Activated CD4-positive, alpha-beta T cell treated with anti-CD3 and anti-CD28 coated beads for 36 hours (primary cell): ENCODE data around the gene BAK1. TPM values are rescaled to one million over a fixed set of nuclear protein-coding genes. Genes with fewer than 3 reads are reported as not detected.

Source experiments
- ATAC-seq: fragments of 200-7000 bp; cut with Tn5 transposase; one replicate; pipeline ENCODE4 v1.10.0; 2021; ENCODE audit warnings: mild to moderate bottlenecking, moderate library complexity
- CTCF ChIA-PET: fragments of 350-600 bp; sonication (Branson Sonifier 250); formaldehyde crosslinking; loops from one replicate; lab custom pipeline; 2021; ENCODE audit warnings: antibody characterized with exemption; lab: Charles Lee
- POLR2A ChIA-PET: fragments of 350-600 bp; sonication (Branson Sonifier 250); formaldehyde crosslinking; loops from one replicate; lab custom pipeline; 2021; ENCODE audit warnings: antibody characterized with exemption, inconsistent platforms; lab: Charles Lee
- DNase-seq: peaks from one replicate; pipeline ENCODE4 v3.0.0-alpha.2; 2020
- H3K27ac Mint-ChIP-seq: one replicate; pipeline ENCODE4 v1.8.0; 2021; ENCODE audit warnings: mixed read lengths
- H3K27me3 Mint-ChIP-seq: one replicate; pipeline ENCODE4 v1.8.0; 2021; ENCODE audit warnings: mixed read lengths
- H3K36me3 Mint-ChIP-seq: one replicate; pipeline ENCODE4 v1.8.0; 2021; ENCODE audit warnings: low read depth, mixed read lengths
- H3K4me1 Mint-ChIP-seq: one replicate; pipeline ENCODE4 v1.8.0; 2021; ENCODE audit warnings: mixed read lengths
- H3K4me3 Mint-ChIP-seq: one replicate; pipeline ENCODE4 v1.8.0; 2021; ENCODE audit warnings: mild to moderate bottlenecking, moderate library complexity, mixed read lengths
- H3K9me3 Mint-ChIP-seq: one replicate; pipeline ENCODE4 v1.8.0; 2021; ENCODE audit warnings: low read depth, mixed read lengths
- intact Hi-C, 2 experiments: fragments of 100-400 bp; cut with DNase I in 1 of 2; cut with micrococcal nuclease in 1 of 2; formaldehyde crosslinking; loops; one replicate each; pipeline versions ENCODE4 v1.14.2 to v1.15.1; 2022 to 2024; cut with DNase I, micrococcal nuclease
- total RNA-seq, 2 experiments: library from RNA; stranded (reverse); gene quantifications; one replicate each; pipeline ENCODE4 v1.2.3, GENCODE V29; 2021

The BAK1 gene
- total RNA-seq, 2 experiments from 2014 or later: 37.0 to 43.3 TPM

DNA sequence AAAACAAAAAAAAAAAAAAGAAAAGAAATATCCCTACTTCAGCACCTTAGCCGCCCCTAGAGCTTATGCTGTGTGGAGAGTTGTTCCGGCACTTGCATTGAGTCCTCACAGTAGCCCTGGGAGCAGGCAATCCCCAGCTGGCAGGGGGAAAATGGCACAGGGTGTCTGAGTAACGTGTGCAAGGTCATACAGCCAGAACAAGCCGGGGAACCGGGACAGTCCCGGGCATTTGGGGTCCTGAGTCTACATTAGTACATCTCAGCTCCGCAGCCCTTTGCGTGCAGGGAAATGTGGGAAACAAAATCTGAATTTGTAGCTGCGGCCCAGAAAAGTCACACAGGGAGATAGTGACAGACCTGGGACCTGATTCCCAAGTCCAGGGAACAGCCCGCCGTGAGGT is 3.4 kb downstream of the BAK1 start:
- no peak for ATAC-seq
- Mint-ChIP-seq H3K36me3 (peaks cover 53% of the 10 kb centered on the region), H3K9me3 (no peaks in the 10 kb centered on the region), H3K4me3 (peak overlapping the region; percentile 95), H3K27ac (peak overlapping the region; percentile 69), H3K27me3 (no peaks in the 10 kb centered on the region), H3K4me1 (peaks cover 35% of the 10 kb centered on the region)
- ChIA-PET POLR2A (no interaction called here), CTCF (interaction anchor here (1.0 to 1.1 kb wide), 3 partner anchors 8 to 137 kb away, joined by 3 read pairs; no protein-coding TSS in a partner anchor)
- intact Hi-C loops: loop anchor here (10.0 kb wide), 2 partner anchors 262 to 1118 kb away; partner anchors contain the start of genes ILRUN (in 1 of the 2), TAPBP (in 1 of the 2) and ZBTB22 (in 1 of the 2)
- no peak for DNase-seq

DNA sequence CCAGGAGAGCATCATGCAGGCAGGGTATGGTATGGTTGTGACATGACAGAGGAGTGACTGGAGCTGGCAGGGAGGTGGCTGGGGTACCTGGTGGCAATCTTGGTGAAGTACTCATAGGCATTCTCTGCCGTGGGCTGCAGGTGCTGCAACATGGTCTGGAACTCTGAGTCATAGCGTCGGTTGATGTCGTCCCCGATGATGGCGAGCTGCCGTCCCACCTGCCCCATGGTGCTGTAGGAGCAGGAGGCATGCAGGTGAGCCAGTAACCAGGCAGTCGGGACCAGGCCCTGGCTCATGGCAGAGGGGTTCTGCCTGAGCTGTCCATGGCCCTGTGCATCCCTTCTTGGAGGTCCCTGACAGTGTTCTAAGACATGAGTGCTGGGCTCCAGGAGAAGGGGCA is 4.9 kb downstream of the BAK1 start:
- Mint-ChIP-seq H3K27ac (peak overlapping the region; percentile 73), H3K36me3 (peaks cover 58% of the 10 kb centered on the region)
- CTCF ChIA-PET: interaction anchor here (1.4 kb wide), 1 partner anchor 10 kb away, joined by 4 read pairs; no protein-coding TSS in a partner anchor

DNA sequence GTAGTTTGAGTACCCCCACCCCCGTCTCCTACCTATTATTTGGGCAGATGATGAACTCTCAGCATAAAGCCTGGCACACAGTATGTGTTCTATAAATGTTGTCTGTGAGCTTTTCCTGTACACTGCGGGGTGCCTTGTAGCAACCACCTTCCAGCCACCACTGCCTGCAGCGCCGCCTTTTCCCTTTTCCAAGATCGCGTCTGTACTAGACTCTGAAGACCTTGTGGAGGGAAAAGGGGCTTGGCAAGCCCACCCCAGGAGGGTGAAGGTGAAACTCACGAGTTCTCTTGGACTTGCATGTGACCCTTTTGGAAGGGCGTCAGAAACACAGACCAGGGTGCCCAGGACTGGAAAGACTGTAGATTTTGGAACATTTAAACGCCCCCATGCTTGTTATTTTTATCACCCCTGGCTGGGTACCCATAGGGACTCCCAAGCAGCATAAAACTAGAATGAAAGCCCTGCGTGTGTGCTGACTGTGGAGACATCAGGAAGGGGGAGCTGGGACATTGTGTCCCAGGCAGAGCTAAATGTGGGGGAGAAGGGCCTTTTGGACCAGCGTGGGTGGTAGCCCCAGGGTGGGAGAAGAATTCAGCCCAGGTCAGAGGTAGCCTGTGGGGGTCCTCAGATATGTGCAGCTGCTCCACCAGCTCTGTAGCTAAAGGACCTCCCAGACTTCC is 8.3 kb downstream of the BAK1 start:
- DNase-seq (no peak), ATAC-seq (no peak)
- POLR2A ChIA-PET: interaction anchor here (0.7 to 2.3 kb wide), 2 partner anchors 8 to 122 kb away, joined by 3 to 13 read pairs; partner anchors contain the start of gene BAK1
- Mint-ChIP-seq H3K4me1 (peaks cover 45% of the 10 kb centered on the region), H3K4me3 (peak overlapping the region; percentile 81), H3K36me3 (peaks cover 53% of the 10 kb centered on the region), H3K27me3 (no peaks in the 10 kb centered on the region), H3K9me3 (no peaks in the 10 kb centered on the region), H3K27ac (peak overlapping the region; percentile 100)
- intact Hi-C loops: loop anchor here (1.0 to 10.0 kb wide), 23 partner anchors 9 to 1123 kb away; partner anchors contain the start of genes CUTA (in 2 of the 2), ITPR3 (in 2 of the 2), KIFC1 (in 2 of the 2) and TAPBP (in 2 of the 2)
- CTCF ChIA-PET: interaction anchor here (0.5 to 1.0 kb wide), 2 partner anchors 8 to 23 kb away, joined by 3 to 4 read pairs; partner anchors contain the start of gene BAK1

More for the DNA sequence above, 4.9 kb downstream of the BAK1 start:
- POLR2A ChIA-PET: interaction anchor here (0.8 kb wide), 1 partner anchor 125 kb away, joined by 3 read pairs; no protein-coding TSS in a partner anchor
- no peak overlapping the region for H3K4me3 Mint-ChIP-seq
- peaks cover 44% of the 10 kb centered on the region for H3K4me1 Mint-ChIP-seq
- ATAC-seq (no peak), DNase-seq (no peak)
- H3K9me3 Mint-ChIP-seq: no peaks in the 10 kb centered on the region
- intact Hi-C loops: loop anchor here (10.0 kb wide), 2 partner anchors 260 to 1120 kb away; partner anchors contain the start of genes ILRUN (in 1 of the 2), TAPBP (in 1 of the 2) and ZBTB22 (in 1 of the 2)
- H3K27me3 Mint-ChIP-seq: no peaks in the 10 kb centered on the region

DNA sequence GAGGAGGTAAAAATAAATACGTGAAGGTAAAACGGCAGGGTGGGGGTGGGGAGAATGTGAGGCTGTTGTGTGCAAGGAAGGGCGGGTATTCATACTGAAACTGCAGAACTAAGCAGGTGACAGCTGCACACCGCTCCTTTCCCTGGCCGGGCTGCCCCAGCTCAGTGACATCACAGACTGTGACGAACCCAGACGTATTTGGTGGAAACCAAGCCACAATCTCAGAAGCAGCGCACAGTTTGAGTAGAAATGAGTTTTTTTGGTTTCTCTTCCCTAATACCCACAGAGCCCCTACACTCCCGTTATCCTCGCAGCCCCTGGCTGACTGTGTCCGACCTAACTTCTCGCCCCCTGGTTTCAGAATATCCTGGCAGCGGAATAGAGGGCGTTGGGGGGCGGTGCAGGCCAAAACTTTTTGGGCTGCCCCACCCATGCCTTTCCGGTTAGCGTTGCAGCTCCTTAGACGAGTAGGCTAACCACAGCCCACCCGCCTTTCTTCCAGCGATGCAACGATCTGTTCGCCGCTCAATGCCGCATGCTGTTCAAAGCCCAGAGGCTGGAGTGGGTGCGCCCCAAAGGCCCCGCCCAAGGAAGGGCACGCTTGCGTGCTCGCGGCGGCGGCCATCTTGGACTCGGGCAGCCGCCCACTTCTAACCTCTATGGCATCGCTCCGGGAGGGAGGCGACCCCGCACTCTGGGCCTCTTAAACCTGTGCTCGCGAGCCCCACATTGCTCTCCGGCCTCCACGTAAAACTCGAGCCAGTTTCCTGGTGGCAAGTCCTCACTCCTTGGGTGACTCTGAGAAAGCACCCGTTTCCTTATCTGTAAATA is 9.1 kb downstream of the BAK1 start:
- ATAC-seq: peak; percentile 90
- ChIA-PET CTCF (interaction anchor here (0.6 to 1.0 kb wide), 3 partner anchors 9 to 282 kb away, joined by 3 to 4 read pairs (median 4); partner anchors contain the start of genes BAK1, PFDN6 and WDR46), POLR2A (interaction anchor here (0.6 to 2.3 kb wide), 7 partner anchors 9 to 365 kb away, joined by 3 to 13 read pairs (median 3); partner anchors contain the start of genes BAK1 and UQCC2)
- H3K27me3 Mint-ChIP-seq: no peaks in the 10 kb centered on the region
- peak; percentile 98 for DNase-seq
- no peaks in the 10 kb centered on the region for H3K9me3 Mint-ChIP-seq
- peak overlapping the region; percentile 81 for H3K4me3 Mint-ChIP-seq
- H3K4me1 Mint-ChIP-seq: peaks cover 42% of the 10 kb centered on the region
- intact Hi-C loops: loop anchor here (1.0 to 10.0 kb wide), 24 partner anchors 9 to 1124 kb away; partner anchors contain the start of genes CUTA (in 2 of the 2), ITPR3 (in 2 of the 2), KIFC1 (in 2 of the 2) and TAPBP (in 2 of the 2)
- peaks cover 50% of the 10 kb centered on the region for H3K36me3 Mint-ChIP-seq
- H3K27ac Mint-ChIP-seq: peak overlapping the region; percentile 100

DNA sequence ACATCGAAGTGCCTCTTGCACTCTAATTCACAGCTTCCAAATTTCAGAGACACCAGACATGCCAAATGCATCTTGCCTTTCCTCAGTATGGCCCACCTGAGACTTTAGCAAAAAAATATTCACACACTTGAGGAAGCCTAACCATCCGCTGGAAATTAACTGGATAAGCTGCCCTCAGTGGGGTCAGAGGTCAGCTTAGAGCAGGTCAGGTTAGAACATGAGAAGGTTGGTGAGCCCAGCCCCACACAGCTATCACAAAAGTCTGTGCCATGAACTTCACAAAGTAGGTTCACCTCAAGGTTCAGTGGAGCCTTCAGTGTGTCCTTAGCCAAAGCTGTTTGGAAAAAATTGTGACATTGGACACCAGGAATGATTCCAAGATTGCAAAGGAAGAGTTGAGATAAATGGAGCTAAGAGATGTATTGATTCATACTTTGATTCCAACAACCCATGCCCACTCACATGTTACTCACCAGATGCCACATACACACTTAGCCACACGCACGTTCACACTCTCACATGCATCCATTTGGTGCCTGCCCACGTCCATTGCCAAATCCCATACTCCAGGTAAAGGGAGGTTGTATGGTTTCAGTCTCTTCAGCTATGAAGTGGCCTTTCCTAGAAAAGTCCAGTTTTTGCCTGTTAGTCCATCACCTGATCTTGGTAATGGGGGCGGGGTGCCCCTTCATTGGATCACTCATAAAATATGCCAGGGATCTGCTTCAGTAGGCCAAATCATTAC is 11.1 kb downstream of the BAK1 start:
- H3K9me3 Mint-ChIP-seq: no peaks in the 10 kb centered on the region
- peak overlapping the region; percentile 100 for H3K27ac Mint-ChIP-seq
- no peak overlapping the region for H3K4me3 Mint-ChIP-seq
- peaks cover 42% of the 10 kb centered on the region for H3K4me1 Mint-ChIP-seq
- H3K27me3 Mint-ChIP-seq: no peaks in the 10 kb centered on the region
- ChIA-PET POLR2A (interaction anchor here (0.5 to 1.1 kb wide), 2 partner anchors 11 to 70 kb away, joined by 3 read pairs; partner anchors contain the start of gene BAK1), CTCF (interaction anchor here (0.6 to 1.5 kb wide), 6 partner anchors 10 to 179 kb away, joined by 3 to 4 read pairs (median 3); partner anchors contain the start of gene BAK1)
- intact Hi-C loops: no loop called here
- peaks cover 32% of the 10 kb centered on the region for H3K36me3 Mint-ChIP-seq
- ATAC-seq: no peak
- DNase-seq: no peak

DNA sequence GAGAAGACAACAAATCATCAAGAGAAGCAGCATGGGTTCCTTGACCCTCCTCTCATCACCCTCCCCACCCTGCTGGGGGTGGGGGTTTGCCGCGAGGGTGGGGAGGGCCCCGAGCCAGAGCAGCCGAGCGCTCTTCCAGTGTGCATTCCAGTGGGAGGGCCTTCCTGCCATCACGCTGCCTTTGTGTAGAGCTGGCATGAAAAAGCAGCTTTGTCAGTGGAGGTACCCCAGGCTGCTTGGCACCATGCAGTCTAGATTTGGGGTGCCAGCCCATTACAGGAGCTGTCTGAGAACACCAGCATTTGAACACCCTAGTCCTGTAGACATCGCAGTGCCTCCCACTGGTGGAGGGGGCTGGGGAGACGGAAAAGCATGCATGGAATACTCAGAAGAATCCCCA is 12.2 kb downstream of the BAK1 start:
- H3K27ac Mint-ChIP-seq: peak overlapping the region; percentile 51
- peaks cover 28% of the 10 kb centered on the region for H3K36me3 Mint-ChIP-seq
- DNase-seq (no peak), ATAC-seq (no peak)
- H3K4me3 Mint-ChIP-seq: no peak overlapping the region
- POLR2A ChIA-PET: interaction anchor here (0.6 kb wide), 1 partner anchor 35 kb away, joined by 3 read pairs; no protein-coding TSS in a partner anchor
- intact Hi-C loops: no loop called here
- CTCF ChIA-PET: interaction anchor here (0.6 to 1.5 kb wide), 3 partner anchors 11 to 628 kb away, joined by 3 to 4 read pairs (median 4); partner anchors contain the start of gene BAK1
- peaks cover 42% of the 10 kb centered on the region for H3K4me1 Mint-ChIP-seq
- no peaks in the 10 kb centered on the region for H3K27me3 Mint-ChIP-seq
- H3K9me3 Mint-ChIP-seq: no peaks in the 10 kb centered on the region

DNA sequence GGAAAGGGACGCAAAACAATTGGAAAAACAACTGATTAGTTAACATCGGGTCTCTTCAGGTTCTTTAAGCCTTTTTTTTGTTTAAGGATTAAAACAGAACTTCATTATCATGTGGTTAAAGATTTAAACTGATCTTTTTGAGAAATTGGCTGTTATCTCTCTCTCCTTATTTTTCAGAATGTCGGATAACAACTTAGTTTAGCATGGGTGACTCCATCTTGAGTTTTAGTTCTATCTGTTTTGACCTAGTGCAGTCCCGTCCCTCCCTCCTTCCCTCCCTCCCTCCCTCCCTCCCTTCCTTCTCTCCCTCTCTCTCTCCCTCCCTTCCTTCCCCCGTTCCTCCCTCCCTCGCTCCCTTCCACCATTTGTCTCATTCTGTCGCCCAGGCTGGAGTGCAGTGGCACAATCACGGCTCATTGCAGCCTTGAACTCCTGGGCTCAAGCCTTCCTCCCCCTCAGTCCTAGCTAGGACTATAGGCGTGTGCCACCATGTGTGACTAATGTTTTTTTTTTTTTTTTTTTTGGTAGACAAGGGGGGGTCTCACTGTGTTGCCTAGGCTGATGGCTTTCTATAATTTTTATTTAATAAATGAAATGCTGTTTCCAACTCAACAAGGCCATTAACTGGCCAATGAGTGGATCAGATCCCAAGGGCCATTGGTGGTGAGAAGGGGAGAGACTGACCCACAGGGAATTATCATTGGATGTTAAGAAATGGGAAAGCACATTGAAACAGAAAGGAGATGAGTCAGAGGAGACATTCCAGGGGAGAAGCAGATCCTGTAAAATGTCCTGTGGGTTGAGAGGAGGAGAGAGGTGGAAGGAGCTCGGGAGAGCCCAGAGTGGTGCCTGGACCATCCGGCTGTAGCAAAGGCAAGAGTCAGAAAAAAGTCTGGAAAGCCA is 13.6 kb downstream of the BAK1 start:
- DNase-seq (no peak), ATAC-seq (no peak)
- intact Hi-C loops: no loop called here
- Mint-ChIP-seq H3K4me1 (peaks cover 31% of the 10 kb centered on the region), H3K27ac (no peak overlapping the region), H3K27me3 (no peaks in the 10 kb centered on the region), H3K9me3 (no peaks in the 10 kb centered on the region), H3K36me3 (peaks cover 18% of the 10 kb centered on the region), H3K4me3 (no peak overlapping the region)
- ChIA-PET CTCF (no interaction called here), POLR2A (interaction anchor here (0.6 to 0.9 kb wide), 2 partner anchors 9 to 112 kb away, joined by 3 read pairs; partner anchors contain the start of gene ZBTB9)

DNA sequence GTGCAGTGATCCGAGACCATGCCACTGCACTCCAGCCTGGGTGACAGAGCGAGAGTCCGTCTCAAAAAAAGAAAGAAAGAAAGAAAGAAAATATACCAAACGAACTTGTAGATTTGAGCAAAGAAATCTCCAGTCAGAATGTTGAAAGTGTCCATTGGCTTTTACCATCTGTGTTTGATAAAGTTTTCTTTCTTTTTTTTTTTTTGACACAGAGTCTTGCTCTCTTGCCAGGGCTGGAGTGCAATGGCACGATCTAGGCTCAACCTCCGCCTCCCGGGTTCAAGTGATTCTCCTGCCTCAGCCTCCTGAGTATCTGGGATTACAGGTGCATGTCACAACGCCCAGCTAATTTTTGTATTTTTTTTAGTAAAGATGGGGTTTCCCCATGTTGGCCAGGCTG is 21.3 kb downstream of the BAK1 start:
- no peak for ATAC-seq
- POLR2A ChIA-PET: no interaction called here
- CTCF ChIA-PET: interaction anchor here (0.6 kb wide), 1 partner anchor 1747 kb away, joined by 4 read pairs; no protein-coding TSS in a partner anchor
- intact Hi-C loops: no loop called here
- peaks cover 3% of the 10 kb centered on the region for H3K4me1 Mint-ChIP-seq
- no peak overlapping the region for H3K27ac Mint-ChIP-seq
- no peaks in the 10 kb centered on the region for H3K36me3 Mint-ChIP-seq
- H3K4me3 Mint-ChIP-seq: no peak overlapping the region
- H3K9me3 Mint-ChIP-seq: no peaks in the 10 kb centered on the region
- no peaks in the 10 kb centered on the region for H3K27me3 Mint-ChIP-seq
- DNase-seq: no peak

DNA sequence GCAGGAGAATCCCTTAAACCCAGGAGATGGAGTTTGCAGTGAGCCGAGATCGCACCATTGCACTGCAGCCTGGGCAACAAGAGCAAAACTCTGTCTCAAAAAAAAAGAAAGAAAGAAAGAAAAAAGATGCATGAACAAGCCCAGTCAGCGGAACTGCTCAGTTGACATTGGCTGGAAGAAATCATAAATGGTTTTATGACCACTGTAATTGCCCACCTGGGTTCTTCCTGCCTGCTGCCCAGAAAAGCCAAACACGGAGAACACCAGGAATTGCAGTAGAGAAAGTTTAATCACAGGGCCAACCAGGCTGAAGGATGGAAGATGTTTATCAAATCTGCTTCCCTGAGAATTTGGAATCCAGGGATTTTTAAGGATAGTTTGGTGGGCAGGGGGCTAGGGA is 22.7 kb downstream of the BAK1 start:
- ATAC-seq (no peak), DNase-seq (no peak)
- Mint-ChIP-seq H3K4me1 (peaks cover 3% of the 10 kb centered on the region), H3K27ac (no peak overlapping the region), H3K27me3 (no peaks in the 10 kb centered on the region), H3K4me3 (no peak overlapping the region), H3K9me3 (no peaks in the 10 kb centered on the region), H3K36me3 (no peaks in the 10 kb centered on the region)
- intact Hi-C loops: no loop called here
- ChIA-PET CTCF (no interaction called here), POLR2A (interaction anchor here (1.0 kb wide), 1 partner anchor 9 kb away, joined by 3 read pairs; no protein-coding TSS in a partner anchor)
